ENCODE results near the gene HELLS.

Gene HELLS

GRCh38 chr10:94640562-94640961 is 95.0 kb downstream of the HELLS start:
- Histone ChIP-seq H3K4me2 (ENCODE audit: low read length) (no peak overlapping the region), H3K36me3 (ENCODE audit: control insufficient read depth, insufficient read depth, low read length) (no peaks in the 10 kb centered on the region), H3K4me1 (ENCODE audit: control insufficient read depth, low read depth, low read length) (no peaks in the 10 kb centered on the region), H3K23ac (ENCODE audit: low read length) (no peak overlapping the region), H2BK15ac (replicated peaks; ENCODE audit: low read depth) (no peak overlapping the region), H4K5ac (ENCODE audit: low read length) (no peak overlapping the region), H3K18ac (ENCODE audit: low read length) (no peak overlapping the region), H3K56ac (ENCODE audit: low read length) (no peak overlapping the region), H3K79me1 (ENCODE audit: low read length) (no peaks in the 10 kb centered on the region), H2BK5ac (ENCODE audit: low read length) (no peak overlapping the region), H3K79me2 (ENCODE audit: control insufficient read depth, insufficient read depth, low read length) (no peaks in the 10 kb centered on the region), H4K8ac (ENCODE audit: low read depth, low read length) (no peak overlapping the region), H2BK120ac (ENCODE audit: low read depth, low read length) (no peak overlapping the region), H3K4ac (ENCODE audit: low read depth, low read length) (no peak overlapping the region), H3K27ac (ENCODE audit: low read depth, low read length) (no peak overlapping the region), H3K9ac (ENCODE audit: low read length) (no peak overlapping the region), H3K27me3 (ENCODE audit: insufficient read depth, low read length, poor library complexity) (no peaks in the 10 kb centered on the region), H3K4me3 (ENCODE audit: low read length) (no peak overlapping the region), H2AK5ac (ENCODE audit: low read length) (no peak overlapping the region)
- no CpG with 5 or more reads among the region's 3 CpGs for WGBS (ENCODE audit: extremely low coverage, insufficient coverage, low lambda C conversion rate)
- no peak for DNase-seq

DNA sequence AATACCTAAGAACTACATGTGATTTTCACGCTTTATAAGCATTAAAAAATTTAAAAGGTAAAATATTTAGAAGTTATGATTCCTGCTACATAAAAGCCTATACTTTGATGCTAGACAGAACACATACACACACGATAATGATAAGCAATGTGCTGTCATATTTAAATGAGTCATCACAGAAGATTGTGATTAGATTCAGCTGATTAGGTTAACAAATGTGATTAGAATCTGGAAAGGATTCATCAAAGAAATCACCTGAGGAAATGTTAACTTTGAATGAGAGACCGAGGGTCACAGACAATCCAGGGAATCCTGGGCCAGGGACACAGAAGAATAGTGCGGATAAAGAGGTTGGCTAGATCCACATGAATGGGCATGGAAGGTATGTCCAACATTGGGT is 95.9 kb downstream of the HELLS start:
- no peak overlapping the region for H2BK5ac ChIP-seq (ENCODE audit: low read length)
- H3K4me3 ChIP-seq (ENCODE audit: low read length): no peak overlapping the region
- no peak overlapping the region for H3K23ac ChIP-seq (ENCODE audit: low read length)
- H3K56ac ChIP-seq (ENCODE audit: low read length): no peak overlapping the region
- H3K9ac ChIP-seq (ENCODE audit: low read length): no peak overlapping the region
- no peak overlapping the region for H3K27ac ChIP-seq (ENCODE audit: low read depth, low read length)
- H3K36me3 ChIP-seq (ENCODE audit: control insufficient read depth, insufficient read depth, low read length): no peaks in the 10 kb centered on the region
- no peak overlapping the region for H4K5ac ChIP-seq (ENCODE audit: low read length)
- WGBS (ENCODE audit: extremely low coverage, insufficient coverage, low lambda C conversion rate): no CpG with 5 or more reads among the region's 4 CpGs
- no peaks in the 10 kb centered on the region for H3K79me2 ChIP-seq (ENCODE audit: control insufficient read depth, insufficient read depth, low read length)
- H3K79me1 ChIP-seq (ENCODE audit: low read length): no peaks in the 10 kb centered on the region
- H3K4me1 ChIP-seq (ENCODE audit: control insufficient read depth, low read depth, low read length): no peaks in the 10 kb centered on the region
- H2BK15ac ChIP-seq (replicated peaks; ENCODE audit: low read depth): no peak overlapping the region
- DNase-seq: no peak
- H3K4me2 ChIP-seq (ENCODE audit: low read length): no peak overlapping the region
- no peak overlapping the region for H4K8ac ChIP-seq (ENCODE audit: low read depth, low read length)
- H3K27me3 ChIP-seq (ENCODE audit: insufficient read depth, low read length, poor library complexity): no peaks in the 10 kb centered on the region
- no peak overlapping the region for H2BK120ac ChIP-seq (ENCODE audit: low read depth, low read length)
- H3K18ac ChIP-seq (ENCODE audit: low read length): no peak overlapping the region
- H2AK5ac ChIP-seq (ENCODE audit: low read length): no peak overlapping the region
- H3K4ac ChIP-seq (ENCODE audit: low read depth, low read length): no peak overlapping the region

DNA sequence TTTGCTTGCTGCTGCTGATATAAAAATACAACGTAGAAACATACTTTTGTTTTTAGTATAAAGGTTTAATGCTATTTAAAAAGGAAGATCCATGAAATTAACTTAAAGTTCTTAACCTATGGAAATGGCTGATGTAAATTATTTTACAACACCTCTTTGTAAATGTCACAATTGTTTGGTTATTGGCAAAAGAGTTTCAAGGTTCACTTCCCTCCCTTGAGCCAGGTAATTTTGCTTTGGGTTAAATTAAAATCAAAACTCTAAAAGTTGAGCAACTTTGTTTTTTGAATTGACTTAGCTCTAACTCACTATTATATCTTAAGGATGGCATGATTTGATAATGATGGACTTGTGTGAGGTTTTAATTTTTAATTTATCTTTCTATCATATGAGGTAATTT is 98.8 kb downstream of the HELLS start:
- no CpG with 5 or more reads among the region's 1 CpG for WGBS (ENCODE audit: extremely low coverage, insufficient coverage, low lambda C conversion rate)
- no peak overlapping the region for H2BK5ac ChIP-seq (ENCODE audit: low read length)
- H3K23ac ChIP-seq (ENCODE audit: low read length): no peak overlapping the region
- no peak overlapping the region for H3K4me2 ChIP-seq (ENCODE audit: low read length)
- no peak overlapping the region for H3K18ac ChIP-seq (ENCODE audit: low read length)
- no peak overlapping the region for H2AK5ac ChIP-seq (ENCODE audit: low read length)
- no peak overlapping the region for H3K56ac ChIP-seq (ENCODE audit: low read length)
- H3K4ac ChIP-seq (ENCODE audit: low read depth, low read length): no peak overlapping the region
- no peaks in the 10 kb centered on the region for H3K36me3 ChIP-seq (ENCODE audit: control insufficient read depth, insufficient read depth, low read length)
- no peak overlapping the region for H3K4me3 ChIP-seq (ENCODE audit: low read length)
- H3K79me2 ChIP-seq (ENCODE audit: control insufficient read depth, insufficient read depth, low read length): no peaks in the 10 kb centered on the region
- no peak for DNase-seq
- no peak overlapping the region for H4K8ac ChIP-seq (ENCODE audit: low read depth, low read length)
- no peaks in the 10 kb centered on the region for H3K4me1 ChIP-seq (ENCODE audit: control insufficient read depth, low read depth, low read length)
- no peak overlapping the region for H3K27ac ChIP-seq (ENCODE audit: low read depth, low read length)
- no peak overlapping the region for H2BK120ac ChIP-seq (ENCODE audit: low read depth, low read length)
- H3K79me1 ChIP-seq (ENCODE audit: low read length): no peaks in the 10 kb centered on the region
- H3K27me3 ChIP-seq (ENCODE audit: insufficient read depth, low read length, poor library complexity): no peaks in the 10 kb centered on the region
- no peak overlapping the region for H2BK15ac ChIP-seq (replicated peaks; ENCODE audit: low read depth)
- no peak overlapping the region for H4K5ac ChIP-seq (ENCODE audit: low read length)
- no peak overlapping the region for H3K9ac ChIP-seq (ENCODE audit: low read length)

- Histone ChIP-seq H2BK5ac (ENCODE audit: low read length) (no peak overlapping the region), H4K5ac (ENCODE audit: low read length) (no peak overlapping the region), H4K8ac (ENCODE audit: low read depth, low read length) (no peak overlapping the region), H3K23ac (ENCODE audit: low read length) (no peak overlapping the region), H3K4me3 (ENCODE audit: low read length) (no peak overlapping the region), H3K79me1 (ENCODE audit: low read length) (no peaks in the 10 kb centered on the region), H3K56ac (ENCODE audit: low read length) (no peak overlapping the region), H2BK120ac (ENCODE audit: low read depth, low read length) (no peak overlapping the region), H3K27ac (ENCODE audit: low read depth, low read length) (no peak overlapping the region), H2BK15ac (replicated peaks; ENCODE audit: low read depth) (no peak overlapping the region), H3K4me1 (ENCODE audit: control insufficient read depth, low read depth, low read length) (no peaks in the 10 kb centered on the region), H3K36me3 (ENCODE audit: control insufficient read depth, insufficient read depth, low read length) (no peaks in the 10 kb centered on the region), H3K18ac (ENCODE audit: low read length) (no peak overlapping the region), H3K79me2 (ENCODE audit: control insufficient read depth, insufficient read depth, low read length) (no peaks in the 10 kb centered on the region), H3K4me2 (ENCODE audit: low read length) (no peak overlapping the region), H3K9ac (ENCODE audit: low read length) (no peak overlapping the region), H3K27me3 (ENCODE audit: insufficient read depth, low read length, poor library complexity) (no peaks in the 10 kb centered on the region), H2AK5ac (ENCODE audit: low read length) (no peak overlapping the region), H3K4ac (ENCODE audit: low read depth, low read length) (no peak overlapping the region)
- no peak for DNase-seq
- no CpG with 5 or more reads among the region's 2 CpGs for WGBS (ENCODE audit: extremely low coverage, insufficient coverage, low lambda C conversion rate)
These were observed 99.7 kb downstream of the HELLS start for GRCh38 chr10:94645285-94645684.

Measured in mesendoderm (in vitro differentiated cells).